ENCODE data around the gene OR6C74. TPM values are rescaled to one million over a fixed set of nuclear protein-coding genes. Genes with fewer than 3 reads are reported as not detected.

The OR6C74 gene
- total RNA-seq, 1 experiment from 2014 or later, result not detected

DNA sequence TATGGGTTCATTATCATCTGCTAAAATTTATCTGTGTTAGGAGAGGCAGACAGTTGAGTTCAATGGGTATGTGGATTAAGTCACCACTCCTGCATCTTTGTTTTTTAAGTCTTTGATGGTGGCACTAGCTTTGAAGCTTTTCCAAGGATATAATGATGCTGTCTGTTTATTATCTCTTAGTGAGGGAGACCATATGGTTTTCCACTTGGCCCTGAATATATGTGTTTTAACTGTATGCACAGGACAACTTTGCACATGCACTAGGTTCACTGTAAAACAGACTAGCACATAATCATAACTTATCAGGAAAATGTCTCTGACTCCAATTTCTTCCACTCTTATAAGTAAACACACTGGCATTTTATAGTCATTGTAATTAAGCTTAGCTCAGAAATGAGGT, 8.9 kb downstream of the OR6C74 start:
- TF ChIP-seq CBX3 (IDR thresholded peaks at IDR 0.05; ENCODE audit: low read depth), result no peak
- no peak for TF ChIP-seq ELF1 (IDR thresholded peaks at IDR 0.05; ENCODE audit: borderline replicate concordance, low read depth)
- TF ChIP-seq FOSL1 (IDR thresholded peaks at IDR 0.05; ENCODE audit: low read depth), result no peak
- TF ChIP-seq SP1 (IDR thresholded peaks at IDR 0.05; ENCODE audit: low read depth), result no peak
- TF ChIP-seq SRF (IDR thresholded peaks at IDR 0.05; ENCODE audit: low read depth), result no peak
- TF ChIP-seq, protein P1, sequence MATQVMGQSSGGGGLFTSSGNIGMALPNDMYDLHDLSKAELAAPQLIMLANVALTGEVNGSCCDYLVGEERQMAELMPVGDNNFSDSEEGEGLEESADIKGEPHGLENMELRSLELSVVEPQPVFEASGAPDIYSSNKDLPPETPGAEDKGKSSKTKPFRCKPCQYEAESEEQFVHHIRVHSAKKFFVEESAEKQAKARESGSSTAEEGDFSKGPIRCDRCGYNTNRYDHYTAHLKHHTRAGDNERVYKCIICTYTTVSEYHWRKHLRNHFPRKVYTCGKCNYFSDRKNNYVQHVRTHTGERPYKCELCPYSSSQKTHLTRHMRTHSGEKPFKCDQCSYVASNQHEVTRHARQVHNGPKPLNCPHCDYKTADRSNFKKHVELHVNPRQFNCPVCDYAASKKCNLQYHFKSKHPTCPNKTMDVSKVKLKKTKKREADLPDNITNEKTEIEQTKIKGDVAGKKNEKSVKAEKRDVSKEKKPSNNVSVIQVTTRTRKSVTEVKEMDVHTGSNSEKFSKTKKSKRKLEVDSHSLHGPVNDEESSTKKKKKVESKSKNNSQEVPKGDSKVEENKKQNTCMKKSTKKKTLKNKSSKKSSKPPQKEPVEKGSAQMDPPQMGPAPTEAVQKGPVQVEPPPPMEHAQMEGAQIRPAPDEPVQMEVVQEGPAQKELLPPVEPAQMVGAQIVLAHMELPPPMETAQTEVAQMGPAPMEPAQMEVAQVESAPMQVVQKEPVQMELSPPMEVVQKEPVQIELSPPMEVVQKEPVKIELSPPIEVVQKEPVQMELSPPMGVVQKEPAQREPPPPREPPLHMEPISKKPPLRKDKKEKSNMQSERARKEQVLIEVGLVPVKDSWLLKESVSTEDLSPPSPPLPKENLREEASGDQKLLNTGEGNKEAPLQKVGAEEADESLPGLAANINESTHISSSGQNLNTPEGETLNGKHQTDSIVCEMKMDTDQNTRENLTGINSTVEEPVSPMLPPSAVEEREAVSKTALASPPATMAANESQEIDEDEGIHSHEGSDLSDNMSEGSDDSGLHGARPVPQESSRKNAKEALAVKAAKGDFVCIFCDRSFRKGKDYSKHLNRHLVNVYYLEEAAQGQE (IDR thresholded peaks at IDR 0.05; ENCODE audit: low read depth), result no peak
- TF ChIP-seq TCF7L2 (IDR thresholded peaks at IDR 0.05; ENCODE audit: borderline replicate concordance, extremely low read depth, insufficient read depth, insufficient read length), result no peak
- TF ChIP-seq YY1 (IDR thresholded peaks at IDR 0.05; ENCODE audit: extremely low read depth, insufficient replicate concordance, low read depth, low read length), result no peak
- no peak for TF ChIP-seq SIN3A (IDR thresholded peaks at IDR 0.05; ENCODE audit: low read depth)
- TF ChIP-seq, protein P2, sequence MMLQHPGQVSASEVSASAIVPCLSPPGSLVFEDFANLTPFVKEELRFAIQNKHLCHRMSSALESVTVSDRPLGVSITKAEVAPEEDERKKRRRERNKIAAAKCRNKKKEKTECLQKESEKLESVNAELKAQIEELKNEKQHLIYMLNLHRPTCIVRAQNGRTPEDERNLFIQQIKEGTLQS (IDR thresholded peaks at IDR 0.05), result no peak
- TF ChIP-seq EZH2 (IDR thresholded peaks at IDR 0.05), result no peak
- ChIA-PET POLR2A (no interaction called here), RAD21 (ENCODE audit: low non-redundant PET in 1 of 2, low total read pairs in 2 of 2, uncharacterized antibody in 2 of 2, unreplicated experiment in 2 of 2) (no interaction called here), CTCF (no interaction called here)
- H3K9me2 ChIP-seq (ENCODE audit: insufficient read depth), result no peaks in the 10 kb centered on the region
- ATAC-seq (no peak), DNase-seq (ENCODE audit: low read depth, low spot score) (no peak)
- no peaks in the 10 kb centered on the region for H3K9me3 ChIP-seq (ENCODE audit: control insufficient read depth in 1 of 2, insufficient read depth in 1 of 2, low read depth in 1 of 2, low read length in 2 of 2)
- no peaks in the 10 kb centered on the region for H4K20me1 ChIP-seq (ENCODE audit: insufficient read depth)
- no peak overlapping the region for H3K27ac ChIP-seq (ENCODE audit: low read depth, low read length)
- no peaks in the 10 kb centered on the region for H3K79me2 ChIP-seq (ENCODE audit: insufficient read depth, low read length)
- BruUV-seq (replicated peaks), result no TSS peak
- H3K9ac ChIP-seq (ENCODE audit: low read length), result no peak overlapping the region
- H3K36me3 ChIP-seq (ENCODE audit: control insufficient read depth in 1 of 2, insufficient read depth in 2 of 2, low read length in 2 of 2), result no peaks in the 10 kb centered on the region
- no peaks in the 10 kb centered on the region for H3K27me3 ChIP-seq (ENCODE audit: insufficient read depth, low read length)
- no peak overlapping the region for H3K4me3 ChIP-seq (replicated peaks in 1 of 2; ENCODE audit: low read depth in 1 of 2, low read length in 2 of 2)
- intact Hi-C loops (cut with micrococcal nuclease), result no loop called here
- H3K4me1 ChIP-seq (ENCODE audit: control insufficient read depth in 1 of 2, insufficient read depth in 2 of 2, low read length in 2 of 2), result no peaks in the 10 kb centered on the region
- H3K4me2 ChIP-seq (ENCODE audit: low read length), result no peak overlapping the region
- H2AFZ ChIP-seq (ENCODE audit: low read depth, low read length, poor library complexity, severe bottlenecking), result no peak overlapping the region
